ENCODE results near the gene MINPP1.
"Not testable (repeated sequence)": the region's sequence is repeated elsewhere in the genome, so short reads cannot be mapped to it uniquely, and the experiment has no call there.

The MINPP1 gene

DNA sequence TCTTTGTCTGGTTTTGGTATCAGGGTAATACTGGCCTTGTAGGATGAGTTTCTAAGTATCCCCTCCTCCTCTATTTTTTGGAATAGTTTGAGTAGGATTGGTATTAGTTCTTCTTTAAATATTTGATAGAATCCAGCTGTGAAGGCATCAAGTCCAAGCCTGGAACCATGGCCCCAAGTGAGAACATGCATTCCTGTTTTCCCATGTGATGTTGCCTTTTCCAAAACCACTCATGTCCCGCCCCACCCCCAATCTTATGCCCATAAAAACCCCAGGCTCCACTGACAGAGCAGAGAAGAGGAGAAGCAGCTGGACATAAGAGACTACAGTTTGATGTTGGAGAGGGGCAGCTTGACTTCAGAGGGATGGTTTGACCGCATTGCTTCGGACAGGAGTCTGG, 71.2 kb downstream of the MINPP1 start:
- no peak for DNase-seq (ENCODE audit: low read depth, low spot score)

GRCh38 chr10:87578160-87578841, 73.6 kb downstream of the MINPP1 start:
- DNase-seq (ENCODE audit: low read depth, low spot score): no peak

DNA sequence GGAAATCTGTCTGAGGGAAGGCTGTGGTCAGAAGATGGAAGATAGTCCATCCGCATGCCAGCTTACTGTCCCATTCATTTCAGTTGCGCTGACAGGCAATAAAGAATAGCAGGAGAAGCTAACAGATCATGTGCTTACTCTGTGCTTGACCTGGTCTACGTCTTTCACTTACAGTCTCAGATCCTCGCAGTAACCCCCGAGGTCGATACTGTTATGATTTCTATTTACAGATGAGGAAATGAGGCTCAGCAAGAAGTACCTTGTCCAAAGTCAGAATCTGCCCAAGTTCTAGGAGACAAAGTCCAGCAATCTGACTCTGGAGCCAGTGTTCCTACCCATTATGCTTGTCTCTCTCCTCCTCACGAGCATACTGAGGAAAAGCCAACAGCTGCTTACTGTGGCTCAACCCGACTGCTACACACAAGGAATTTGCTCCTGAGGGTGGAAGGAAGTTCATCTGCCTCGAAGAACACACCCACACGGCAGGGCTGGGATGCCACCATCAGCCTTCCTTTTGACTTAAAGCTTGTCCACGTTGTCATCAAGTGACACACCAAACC, 74.2 kb downstream of the MINPP1 start:
- DNase-seq (ENCODE audit: low read depth, low spot score): no peak

DNA sequence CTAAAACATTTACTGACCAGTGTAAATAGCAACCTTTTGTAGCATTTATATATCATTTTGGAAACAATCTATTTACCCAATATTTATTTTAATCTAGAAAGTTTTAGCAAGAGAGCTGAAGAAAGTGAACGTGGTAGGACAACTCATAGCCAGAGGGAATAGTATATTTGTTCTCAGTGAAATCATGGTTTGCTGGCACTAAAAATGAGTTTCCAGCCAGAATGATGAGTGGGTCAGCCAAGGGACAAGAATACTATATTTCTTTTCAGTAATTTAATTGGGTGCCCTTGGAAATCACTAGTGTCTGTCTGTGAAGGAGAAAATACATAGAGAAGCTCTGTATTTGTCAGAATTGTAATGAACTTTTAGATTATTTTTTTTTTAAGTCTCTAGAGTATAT, 74.9 kb downstream of the MINPP1 start:
- DNase-seq (ENCODE audit: low read depth, low spot score): no peak

- no peak for DNase-seq (ENCODE audit: low read depth, low spot score)
These were observed 75.3 kb downstream of the MINPP1 start for GRCh38 chr10:87580016-87580415.

GRCh38 chr10:87585565-87586514, 81.1 kb downstream of the MINPP1 start:
- no peak for DNase-seq (ENCODE audit: low read depth, low spot score)

DNA sequence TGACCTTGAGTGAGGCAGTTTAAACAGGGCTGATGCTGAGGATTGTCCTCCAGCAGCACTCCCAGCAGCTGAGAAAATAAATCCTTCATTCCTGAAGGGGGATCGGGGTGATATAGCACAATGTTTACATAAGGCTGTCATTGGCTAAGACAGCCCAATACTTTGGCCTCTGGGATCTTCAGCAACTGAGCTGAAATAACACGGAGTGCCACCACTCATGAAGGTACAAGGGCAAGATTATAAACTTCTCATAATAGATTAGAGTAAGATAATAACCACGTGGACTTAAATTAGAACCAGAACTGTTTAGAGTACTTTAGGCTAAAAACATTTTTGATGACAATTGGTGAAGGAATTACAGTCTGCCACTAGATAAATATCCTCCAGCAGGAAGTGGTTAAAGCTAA, 85.0 kb downstream of the MINPP1 start:
- no peak for DNase-seq (ENCODE audit: low read depth, low spot score)

DNA sequence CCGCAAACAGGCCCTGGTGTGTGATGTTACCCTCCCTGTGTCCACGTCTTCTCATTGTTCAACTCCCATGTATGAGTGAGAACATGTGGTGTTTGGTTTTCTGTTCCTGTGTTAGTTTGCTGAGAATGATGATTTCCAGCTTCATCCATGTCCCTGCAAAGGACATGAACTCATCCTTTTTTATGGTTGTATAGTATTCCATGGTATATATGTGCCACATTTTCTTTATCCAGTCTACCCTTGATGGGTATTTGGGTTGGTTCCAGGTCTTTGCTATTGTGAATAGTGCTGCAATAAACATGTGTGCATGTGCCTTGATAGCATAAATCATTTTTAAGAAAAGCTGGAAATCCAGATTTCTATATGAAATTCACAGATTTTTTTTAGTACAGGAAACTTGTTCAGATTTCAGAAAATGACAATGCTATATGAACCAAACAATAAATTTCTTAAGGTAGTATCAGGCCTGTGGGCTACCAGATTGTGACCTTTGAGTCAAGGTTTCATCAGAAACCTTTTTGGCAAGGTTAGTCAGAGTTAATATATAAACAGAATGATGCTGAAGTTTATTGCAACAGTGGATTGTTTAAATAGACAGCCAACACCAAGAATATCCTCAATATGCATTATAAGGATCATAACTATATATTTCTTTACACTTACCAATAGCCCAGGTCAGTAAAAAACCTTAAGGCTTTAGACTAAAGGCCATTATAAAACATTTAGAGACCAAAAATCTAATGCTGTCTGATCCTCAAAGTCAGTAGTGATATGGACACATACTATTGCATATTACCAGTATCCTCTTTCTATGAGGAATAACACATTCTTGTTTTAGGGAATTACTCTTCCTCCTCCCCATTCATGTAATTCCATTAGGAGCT, 86.3 kb downstream of the MINPP1 start:
- DNase-seq (ENCODE audit: low read depth, low spot score): no peak

GRCh38 chr10:87591589-87591886, 86.8 kb downstream of the MINPP1 start:
- DNase-seq (ENCODE audit: low read depth, low spot score): no peak

GRCh38 chr10:87592920-87593319, 88.2 kb downstream of the MINPP1 start:
- not testable (repeated sequence) for DNase-seq (ENCODE audit: low read depth, low spot score)

- no peak for DNase-seq (ENCODE audit: low read depth, low spot score)
These were observed 89.0 kb downstream of the MINPP1 start for GRCh38 chr10:87593702-87594101.

GRCh38 chr10:87594181-87594580, 89.5 kb downstream of the MINPP1 start:
- no peak for DNase-seq (ENCODE audit: low read depth, low spot score)

GRCh38 chr10:87594864-87595263, 90.2 kb downstream of the MINPP1 start:
- no peak for DNase-seq (ENCODE audit: low read depth, low spot score)

- DNase-seq (ENCODE audit: low read depth, low spot score): no peak
These were observed 91.7 kb downstream of the MINPP1 start for GRCh38 chr10:87596351-87596750.

GRCh38 chr10:87598700-87599099, 94.0 kb downstream of the MINPP1 start:
- DNase-seq (ENCODE audit: low read depth, low spot score): no peak

DNA sequence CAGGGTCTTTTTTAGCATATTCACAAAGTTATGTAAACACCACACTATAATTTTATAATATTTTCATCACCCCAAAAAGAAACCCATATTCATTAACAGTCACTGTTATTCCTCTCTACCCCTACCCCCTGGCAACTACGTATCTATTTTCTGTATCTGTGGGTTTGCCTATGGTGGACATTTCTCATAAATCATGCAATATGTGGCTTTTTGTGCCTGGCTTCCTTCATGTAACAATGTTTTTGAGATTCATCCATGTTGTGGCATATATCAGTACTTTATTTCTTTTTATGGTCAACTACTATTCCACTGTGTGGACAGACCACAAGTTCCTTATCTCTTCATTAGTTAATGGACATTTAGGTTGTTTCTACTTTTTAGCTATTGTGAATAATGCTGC, 95.9 kb downstream of the MINPP1 start:
- DNase-seq (ENCODE audit: low read depth, low spot score): no peak
